HG02588 (cell line): ENCODE measurements around the gene EIF2S2.

Experiments
- ATAC-seq: cut with Tn5 transposase; IDR thresholded peaks from one replicate; pipeline ENCODE4 v1.9.1; 2021; ENCODE audit warnings: mild to moderate bottlenecking, moderate library complexity; ENCODE audit not compliant: unreplicated experiment

The EIF2S2 gene

GRCh38 chr20:34122274-34122980 is 10.4 kb upstream of the EIF2S2 start:
- ATAC-seq: no peak

- ATAC-seq: no peak
Observed at GRCh38 chr20:34120213-34120612, 8.2 kb upstream of the EIF2S2 start.

GRCh38 chr20:34115232-34115631 is 3.2 kb upstream of the EIF2S2 start:
- ATAC-seq: no peak

GRCh38 chr20:34114809-34115208 is 2.8 kb upstream of the EIF2S2 start:
- ATAC-seq: no peak

- no peak for ATAC-seq
Observed at GRCh38 chr20:34112600-34113101, 608 bp upstream of the EIF2S2 start.

- ATAC-seq: no peak
Observed at GRCh38 chr20:34110745-34111641, 1.1 kb downstream of the EIF2S2 start.

GRCh38 chr20:34110025-34110744 is 1.9 kb downstream of the EIF2S2 start:
- ATAC-seq: no peak

GRCh38 chr20:34109442-34109841 is 2.6 kb downstream of the EIF2S2 start:
- ATAC-seq: no peak

GRCh38 chr20:34108616-34109174 is 3.3 kb downstream of the EIF2S2 start:
- ATAC-seq: no peak

GRCh38 chr20:34105978-34106675 is 5.9 kb downstream of the EIF2S2 start:
- no peak for ATAC-seq

- no peak for ATAC-seq
Observed at GRCh38 chr20:34104059-34104458, 8.0 kb downstream of the EIF2S2 start.

- ATAC-seq: no peak
Observed at GRCh38 chr20:34102342-34102741, 9.7 kb downstream of the EIF2S2 start.

GRCh38 chr20:34100576-34100975 is 11.5 kb downstream of the EIF2S2 start:
- no peak for ATAC-seq

GRCh38 chr20:34099675-34100074 is 12.4 kb downstream of the EIF2S2 start:
- ATAC-seq: no peak

GRCh38 chr20:34098570-34098969 is 13.5 kb downstream of the EIF2S2 start:
- ATAC-seq: no peak

GRCh38 chr20:34096699-34097444 is 15.2 kb downstream of the EIF2S2 start:
- ATAC-seq: no peak

GRCh38 chr20:34095825-34096224 is 16.2 kb downstream of the EIF2S2 start:
- ATAC-seq: no peak

GRCh38 chr20:34093895-34094294 is 18.1 kb downstream of the EIF2S2 start:
- ATAC-seq: no peak

GRCh38 chr20:34091637-34092200 is 20.3 kb downstream of the EIF2S2 start:
- no peak for ATAC-seq
